Smooth muscle cell of the coronary artery (primary cell): ENCODE results near the gene VMA21. TPM values are rescaled to one million over a fixed set of nuclear protein-coding genes. Genes with fewer than 3 reads are reported as not detected.

Experiments used
- total RNA-seq: library from RNA; depleted of rRNA; stranded (reverse); fragments of >200 nt; gene quantifications from 2 replicates; pipeline ENCODE4 v1.2.3, GENCODE V29; 2014; ENCODE audit warnings: low replicate concordance

The VMA21 gene
- total RNA-seq, result 21.4 and 32.9 TPM in 2 replicates

DNA sequence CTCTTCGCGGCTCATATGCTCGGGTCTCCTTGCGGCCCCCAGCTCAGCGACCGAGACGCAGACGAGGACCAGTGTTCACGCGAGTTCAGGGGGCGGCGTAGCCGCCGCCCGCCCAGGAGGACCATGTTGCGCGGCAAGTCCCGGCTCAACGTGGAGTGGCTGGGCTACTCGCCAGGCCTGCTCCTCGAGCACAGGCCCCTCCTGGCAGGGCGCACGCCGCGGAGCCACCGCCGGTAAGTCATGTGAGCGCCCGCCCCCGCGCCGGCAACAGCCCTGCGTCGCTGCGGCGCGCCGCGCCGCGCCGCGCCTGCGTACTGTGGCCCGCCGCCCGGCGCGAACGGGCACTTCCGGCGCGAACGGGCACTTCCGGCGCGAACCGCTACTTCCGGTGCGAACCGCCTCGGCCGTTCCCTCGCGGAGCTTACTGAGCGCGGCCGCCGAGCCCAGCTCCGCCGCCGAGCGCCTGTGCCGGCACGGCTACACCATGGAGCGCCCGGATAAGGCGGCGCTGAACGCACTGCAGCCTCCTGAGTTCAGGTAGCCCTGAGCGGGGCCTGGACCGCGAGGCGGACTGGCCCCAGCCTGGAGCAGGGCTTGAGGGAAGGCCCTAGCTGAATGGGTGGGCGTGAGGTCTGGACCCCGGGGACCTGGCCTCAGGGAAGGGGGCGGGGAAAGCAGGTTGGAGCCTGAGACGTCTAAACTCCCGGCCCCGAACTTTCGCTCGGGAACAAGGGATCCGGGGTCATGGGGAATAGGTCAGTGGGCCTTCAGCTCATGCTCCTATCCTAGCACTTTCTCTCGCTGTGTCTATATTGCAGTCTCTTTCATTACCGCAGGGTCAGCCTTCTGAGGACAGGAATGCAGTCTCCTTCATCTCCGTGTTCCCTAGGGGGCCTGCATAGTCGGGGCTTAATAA, at the start of gene VMA21:
Gene VMA21, plus strand, starts transcription at position 382 of the 916 bp plus-strand sequence. Its CDS starts 103 bp downstream, at position 485.

Other genes starting within 250 kb of the VMA21 start
- gene GPR50, start 220.6 kb upstream of the VMA21 start, total RNA-seq, result not detected in 2 replicates
- gene PASD1, start 166.5 kb downstream of the VMA21 start, total RNA-seq, result not detected in 2 replicates